Panc1 (cell line): ENCODE data around the gene TMEM258.

ENCODE experiments used
- REST ChIP-seq, 2 experiments: IDR thresholded peaks; 2 replicates each; pipeline ENCODE4 v1.6.1; 2011 to 2012; ENCODE audit warnings: low read depth in 2 of 2, control low read depth in 1 of 2, low read length in 1 of 2, mild to moderate bottlenecking in 1 of 2, moderate library complexity in 1 of 2; ENCODE audit not compliant: insufficient read depth in 1 of 2
- SIN3A ChIP-seq: IDR thresholded peaks from 2 replicates; pipeline ENCODE4 v1.6.1; 2012; ENCODE audit warnings: low read depth, mild to moderate bottlenecking, low read length, moderate library complexity, borderline replicate concordance; ENCODE audit not compliant: insufficient read depth
- TCF7L2 ChIP-seq: IDR thresholded peaks from 2 replicates; pipeline ENCODE4 v1.6.1; 2011; ENCODE audit warnings: mild to moderate bottlenecking, low read depth, low read length, inconsistent platforms
- TF ChIP-seq, protein P1 (sequence below): fragments of 450-650 bp; IDR thresholded peaks from 2 replicates; pipeline ENCODE4 v1.5.1; 2017; ENCODE audit warnings: mild to moderate bottlenecking

DNA sequence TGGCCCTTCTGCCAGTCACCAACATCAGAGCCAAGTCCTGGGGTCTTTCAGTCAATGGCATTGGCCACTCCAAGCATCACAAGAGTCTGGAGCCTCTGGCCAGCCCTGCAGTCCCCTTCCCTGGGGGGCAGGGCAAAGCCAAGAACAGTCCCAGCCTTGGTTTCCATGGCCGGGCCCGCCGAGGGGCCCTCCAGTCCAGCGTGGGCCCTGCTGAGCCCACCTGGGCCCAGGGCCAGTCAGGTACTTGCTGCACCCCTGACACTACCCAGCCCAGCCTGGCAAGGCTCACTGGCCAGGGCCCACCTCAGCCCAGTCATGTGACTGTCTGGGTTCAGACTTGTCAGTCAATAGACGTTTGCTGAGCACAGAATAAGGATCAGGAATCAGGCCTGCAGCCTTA, 10.8 kb downstream of the TMEM258 start:
- TF ChIP-seq, protein P1, sequence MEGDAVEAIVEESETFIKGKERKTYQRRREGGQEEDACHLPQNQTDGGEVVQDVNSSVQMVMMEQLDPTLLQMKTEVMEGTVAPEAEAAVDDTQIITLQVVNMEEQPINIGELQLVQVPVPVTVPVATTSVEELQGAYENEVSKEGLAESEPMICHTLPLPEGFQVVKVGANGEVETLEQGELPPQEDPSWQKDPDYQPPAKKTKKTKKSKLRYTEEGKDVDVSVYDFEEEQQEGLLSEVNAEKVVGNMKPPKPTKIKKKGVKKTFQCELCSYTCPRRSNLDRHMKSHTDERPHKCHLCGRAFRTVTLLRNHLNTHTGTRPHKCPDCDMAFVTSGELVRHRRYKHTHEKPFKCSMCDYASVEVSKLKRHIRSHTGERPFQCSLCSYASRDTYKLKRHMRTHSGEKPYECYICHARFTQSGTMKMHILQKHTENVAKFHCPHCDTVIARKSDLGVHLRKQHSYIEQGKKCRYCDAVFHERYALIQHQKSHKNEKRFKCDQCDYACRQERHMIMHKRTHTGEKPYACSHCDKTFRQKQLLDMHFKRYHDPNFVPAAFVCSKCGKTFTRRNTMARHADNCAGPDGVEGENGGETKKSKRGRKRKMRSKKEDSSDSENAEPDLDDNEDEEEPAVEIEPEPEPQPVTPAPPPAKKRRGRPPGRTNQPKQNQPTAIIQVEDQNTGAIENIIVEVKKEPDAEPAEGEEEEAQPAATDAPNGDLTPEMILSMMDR = no peak
- TF ChIP-seq TCF7L2 (no peak), SIN3A (no peak), REST (IDR thresholded peaks at IDR 0.05; ENCODE audit: insufficient read depth in 1 of 2, low read depth in 2 of 2, low read length in 1 of 2) (no peak)
